Activated naive CD4-positive, alpha-beta T cell treated with anti-CD3 and anti-CD28 coated beads, Interleukin-2, amount 50 U/mL, for 24 hours (primary cell): ENCODE measurements around the gene GPR37L1.
"Not testable (repeated sequence)": the region's sequence is repeated elsewhere in the genome, so short reads cannot be mapped to it uniquely, and the experiment has no call there.

Experiments used
- H3K27ac Mint-ChIP-seq: one replicate; pipeline ENCODE4 v1.8.0; 2021; ENCODE audit warnings: mild to moderate bottlenecking, mixed read lengths
- H3K27me3 Mint-ChIP-seq: one replicate; pipeline ENCODE4 v1.8.0; 2021; ENCODE audit warnings: mixed read lengths
- H3K36me3 Mint-ChIP-seq: one replicate; pipeline ENCODE4 v1.8.0; 2021; ENCODE audit warnings: mixed read lengths
- H3K4me1 Mint-ChIP-seq: one replicate; pipeline ENCODE4 v1.8.0; 2021; ENCODE audit warnings: mixed read lengths
- H3K4me3 Mint-ChIP-seq: one replicate; pipeline ENCODE4 v1.8.0; 2021; ENCODE audit warnings: mild to moderate bottlenecking, mixed read lengths
- H3K9me3 Mint-ChIP-seq: one replicate; pipeline ENCODE4 v1.8.0; 2021; ENCODE audit warnings: mixed read lengths

Gene GPR37L1

DNA sequence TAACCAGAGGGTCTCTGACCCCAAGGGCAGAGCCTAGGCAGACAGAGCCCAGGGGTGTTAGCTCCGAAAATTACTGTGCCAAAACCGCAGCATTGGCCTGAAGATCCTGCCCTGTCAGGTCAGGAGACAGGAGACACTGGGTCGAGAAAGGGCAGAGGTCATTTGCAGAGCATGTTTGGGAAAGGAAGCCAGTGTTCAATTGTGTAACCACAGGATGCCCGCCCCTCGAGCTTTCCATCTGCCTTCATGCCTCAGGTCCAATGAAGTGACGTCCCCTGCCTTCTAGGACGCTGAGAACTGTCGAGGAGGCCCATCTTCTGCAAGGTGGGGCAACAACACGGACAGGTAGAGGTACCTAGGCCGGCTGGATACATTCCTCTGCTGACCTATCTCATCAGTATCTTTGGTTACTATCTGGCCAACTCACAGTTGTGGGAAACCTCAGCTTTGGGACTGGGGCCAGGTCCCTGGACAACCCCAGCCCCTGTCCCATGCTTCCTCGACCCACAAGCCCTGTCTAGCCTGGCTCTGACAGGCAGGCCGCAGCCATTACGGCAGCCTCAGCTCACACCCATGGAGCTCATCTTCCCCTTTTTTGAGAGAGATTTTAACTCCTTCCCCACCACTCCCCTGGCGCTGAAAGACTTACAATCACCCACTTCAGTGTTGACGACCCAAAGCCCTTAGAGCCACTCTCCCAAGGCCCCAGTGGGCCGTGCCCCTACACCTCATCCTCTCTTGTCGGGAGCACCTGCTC lies 20.5 kb downstream of the GPR37L1 start:
- Mint-ChIP-seq H3K9me3 (no peaks in the 10 kb centered on the region), H3K4me3 (peak overlapping the region; percentile 92), H3K4me1 (peaks cover 36% of the 10 kb centered on the region)

GRCh38 chr1:202143768-202144401 lies 21.2 kb downstream of the GPR37L1 start:
- Mint-ChIP-seq H3K27ac (peak overlapping the region; percentile 92), H3K27me3 (no peaks in the 10 kb centered on the region), H3K36me3 (peaks cover 3% of the 10 kb centered on the region), H3K4me3 (peak overlapping the region; percentile 92), H3K4me1 (peaks cover 31% of the 10 kb centered on the region), H3K9me3 (no peaks in the 10 kb centered on the region)

More for the DNA sequence above, 20.5 kb downstream of the GPR37L1 start:
- no peaks in the 10 kb centered on the region for H3K27me3 Mint-ChIP-seq
- peaks cover 3% of the 10 kb centered on the region for H3K36me3 Mint-ChIP-seq
- H3K27ac Mint-ChIP-seq = peak overlapping the region; percentile 92

GRCh38 chr1:202144402-202145067 lies 21.8 kb downstream of the GPR37L1 start, which contains the start of gene ARL8A:
ARL8A (minus strand) TSS chr1:202144737; CDS start chr1:202144572, 165 bp downstream.
- Mint-ChIP-seq H3K9me3 (no peaks in the 10 kb centered on the region), H3K27ac (peak within 1 kb of the TSS; percentile 92), H3K4me3 (peak within 1 kb of the TSS; percentile 92), H3K4me1 (peaks cover 30% of the 10 kb centered on the region), H3K36me3 (peaks cover 3% of the 10 kb centered on the region), H3K27me3 (no peaks in the 10 kb centered on the region)

DNA sequence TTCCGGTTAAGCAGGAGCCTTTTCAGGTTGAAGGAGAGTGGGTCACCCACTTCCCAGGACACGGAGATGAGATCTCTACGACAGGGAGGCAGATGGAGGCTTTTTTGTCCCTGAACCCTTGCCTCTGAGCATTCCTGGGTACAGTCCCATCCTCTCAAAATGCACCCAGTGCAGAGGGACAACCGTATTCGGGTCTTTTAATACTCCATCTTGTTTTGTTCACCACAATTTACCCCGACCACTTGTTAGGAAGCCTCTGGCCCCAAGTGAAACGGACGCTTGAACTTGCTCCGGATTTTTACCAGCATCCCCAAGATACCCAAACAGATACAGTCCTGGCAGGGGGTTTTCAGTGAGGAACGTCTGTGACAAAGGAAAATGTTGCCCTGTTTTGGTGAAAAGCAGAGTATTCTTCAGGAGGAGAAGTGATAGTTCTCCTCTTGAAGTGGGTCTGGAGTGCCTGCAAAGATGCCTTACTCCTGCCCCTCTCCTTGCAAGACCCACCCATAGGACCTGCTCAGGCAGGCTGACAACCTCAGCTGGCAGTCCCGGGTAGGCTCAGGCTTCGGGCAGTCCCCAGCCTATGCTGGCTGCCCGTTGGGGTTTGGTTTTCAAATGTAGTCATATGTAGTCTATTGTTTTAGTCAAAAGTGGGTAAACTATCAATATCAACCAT lies 22.5 kb downstream of the GPR37L1 start:
- Mint-ChIP-seq H3K36me3 (peaks cover 3% of the 10 kb centered on the region), H3K9me3 (no peaks in the 10 kb centered on the region), H3K4me3 (peak overlapping the region; percentile 86), H3K4me1 (peaks cover 30% of the 10 kb centered on the region), H3K27me3 (no peaks in the 10 kb centered on the region), H3K27ac (peak overlapping the region; percentile 67)

DNA sequence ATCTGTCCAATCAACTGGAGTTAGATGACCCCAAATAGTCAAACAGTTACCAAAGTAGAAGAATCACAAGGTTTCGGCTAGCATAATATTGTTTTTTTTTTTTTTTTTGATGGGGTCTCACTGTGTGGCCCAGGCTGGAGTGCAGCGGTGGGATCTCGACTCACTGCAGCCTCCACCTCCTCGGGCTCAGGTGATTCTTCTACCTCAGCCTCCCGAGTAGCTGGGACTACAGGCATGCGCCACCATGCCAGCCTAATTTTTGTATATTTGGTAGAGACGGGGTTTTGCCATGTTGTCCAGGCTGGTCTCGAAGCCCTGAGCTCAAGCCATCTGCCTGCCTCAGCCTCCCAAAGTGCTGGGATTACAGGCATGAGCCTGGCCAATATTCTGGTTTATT lies 23.0 kb downstream of the GPR37L1 start:
- not testable (repeated sequence) for H3K27ac Mint-ChIP-seq
- H3K4me1 Mint-ChIP-seq = peaks cover 30% of the 10 kb centered on the region

GRCh38 chr1:202146279-202146678 lies 23.6 kb downstream of the GPR37L1 start:
- H3K27ac Mint-ChIP-seq = no peak overlapping the region
- peaks cover 26% of the 10 kb centered on the region for H3K4me1 Mint-ChIP-seq
- H3K27me3 Mint-ChIP-seq = no peaks in the 10 kb centered on the region
- peaks cover 7% of the 10 kb centered on the region for H3K36me3 Mint-ChIP-seq
- peak overlapping the region; percentile 11 for H3K4me3 Mint-ChIP-seq
- H3K9me3 Mint-ChIP-seq = no peaks in the 10 kb centered on the region

More for the DNA sequence above, 23.0 kb downstream of the GPR37L1 start:
- H3K4me3 Mint-ChIP-seq = peak overlapping the region; percentile 86
- H3K27me3 Mint-ChIP-seq, H3K9me3 Mint-ChIP-seq, H3K36me3 Mint-ChIP-seq: not testable (repeated sequence)

DNA sequence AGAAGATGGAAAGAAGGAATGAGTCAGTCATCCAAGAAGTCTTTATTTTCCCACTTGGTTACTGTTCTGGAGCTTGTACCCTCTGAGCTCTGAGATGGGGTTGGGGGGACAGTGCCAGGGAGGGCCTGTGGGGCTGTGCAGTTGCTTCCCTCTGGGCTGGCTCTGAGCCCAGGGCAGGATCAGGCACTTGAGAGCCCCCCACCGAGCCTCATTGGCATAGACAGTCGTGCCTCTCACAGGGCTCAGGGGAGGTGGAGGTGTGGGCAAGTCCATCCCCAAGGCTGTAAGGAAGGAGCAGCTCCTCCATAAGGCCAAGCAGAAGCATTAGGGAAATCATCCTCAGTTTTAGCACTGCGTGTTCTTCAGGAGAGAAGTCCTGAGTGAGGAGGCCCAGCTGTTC lies 24.3 kb downstream of the GPR37L1 start:
- Mint-ChIP-seq H3K27me3 (no peaks in the 10 kb centered on the region), H3K4me3 (no peak overlapping the region), H3K9me3 (no peaks in the 10 kb centered on the region), H3K4me1 (peaks cover 24% of the 10 kb centered on the region), H3K27ac (no peak overlapping the region), H3K36me3 (peaks cover 7% of the 10 kb centered on the region)

GRCh38 chr1:202148391-202148790 lies 25.7 kb downstream of the GPR37L1 start:
- no peak overlapping the region for H3K27ac Mint-ChIP-seq
- no peaks in the 10 kb centered on the region for H3K9me3 Mint-ChIP-seq
- no peaks in the 10 kb centered on the region for H3K27me3 Mint-ChIP-seq
- H3K4me3 Mint-ChIP-seq = no peak overlapping the region
- peaks cover 10% of the 10 kb centered on the region for H3K4me1 Mint-ChIP-seq
- peaks cover 9% of the 10 kb centered on the region for H3K36me3 Mint-ChIP-seq

- Mint-ChIP-seq H3K27ac (no peak overlapping the region), H3K36me3 (peaks cover 11% of the 10 kb centered on the region), H3K27me3 (no peaks in the 10 kb centered on the region), H3K4me1 (peaks cover 12% of the 10 kb centered on the region), H3K4me3 (no peak overlapping the region), H3K9me3 (no peaks in the 10 kb centered on the region)
Observed at GRCh38 chr1:202149566-202149965, 26.8 kb downstream of the GPR37L1 start.

GRCh38 chr1:202150187-202150586 lies 27.5 kb downstream of the GPR37L1 start:
- H3K9me3 Mint-ChIP-seq = no peaks in the 10 kb centered on the region
- peaks cover 16% of the 10 kb centered on the region for H3K4me1 Mint-ChIP-seq
- no peak overlapping the region for H3K27ac Mint-ChIP-seq
- H3K4me3 Mint-ChIP-seq = no peak overlapping the region
- H3K27me3 Mint-ChIP-seq = no peaks in the 10 kb centered on the region
- H3K36me3 Mint-ChIP-seq = peaks cover 11% of the 10 kb centered on the region

DNA sequence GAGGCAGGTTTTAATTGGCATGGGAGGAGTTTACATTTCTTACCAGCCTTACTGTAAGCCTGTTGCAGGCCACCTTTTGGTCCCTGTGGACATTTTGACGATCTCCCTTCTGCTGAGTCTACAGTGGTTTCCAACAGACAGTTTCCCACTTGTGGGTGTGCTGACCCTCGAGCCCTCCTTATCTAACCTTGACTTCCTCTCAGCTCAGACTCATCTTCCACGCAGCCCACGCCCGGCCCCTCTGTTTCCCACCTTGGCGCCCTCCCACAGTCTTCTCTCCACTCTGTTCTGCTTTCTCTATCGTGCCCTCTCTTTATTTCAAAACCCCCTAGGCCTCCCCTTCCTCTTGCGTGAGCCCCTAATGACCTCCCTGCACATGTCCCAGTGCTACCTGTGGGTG lies 27.9 kb downstream of the GPR37L1 start:
- Mint-ChIP-seq H3K4me3 (no peak overlapping the region), H3K36me3 (peaks cover 14% of the 10 kb centered on the region), H3K27ac (peak overlapping the region; percentile 66), H3K27me3 (no peaks in the 10 kb centered on the region), H3K9me3 (no peaks in the 10 kb centered on the region), H3K4me1 (peaks cover 15% of the 10 kb centered on the region)

DNA sequence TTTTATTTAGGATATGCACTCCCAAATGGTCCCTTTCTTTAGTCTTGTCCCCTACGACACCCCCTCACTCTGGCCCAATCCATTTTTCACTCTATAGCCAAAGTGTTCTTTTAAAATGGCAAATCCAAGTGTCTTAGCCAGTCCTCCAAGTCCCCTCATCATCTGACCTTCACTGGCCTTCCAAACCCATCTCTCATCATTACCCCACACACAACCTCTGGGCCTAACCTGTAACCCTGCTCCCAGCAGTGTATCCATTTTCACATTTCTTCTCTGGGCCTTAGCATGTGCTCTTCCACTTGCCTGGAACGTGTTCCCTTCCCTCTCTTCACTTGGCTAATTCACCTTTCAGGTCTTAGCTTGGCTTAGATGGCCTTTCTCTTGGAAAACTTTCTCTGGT lies 28.3 kb downstream of the GPR37L1 start:
- H3K9me3 Mint-ChIP-seq = no peaks in the 10 kb centered on the region
- no peak overlapping the region for H3K4me3 Mint-ChIP-seq
- H3K27ac Mint-ChIP-seq = peak overlapping the region; percentile 56
- H3K27me3 Mint-ChIP-seq = no peaks in the 10 kb centered on the region
- peaks cover 18% of the 10 kb centered on the region for H3K4me1 Mint-ChIP-seq
- peaks cover 16% of the 10 kb centered on the region for H3K36me3 Mint-ChIP-seq

DNA sequence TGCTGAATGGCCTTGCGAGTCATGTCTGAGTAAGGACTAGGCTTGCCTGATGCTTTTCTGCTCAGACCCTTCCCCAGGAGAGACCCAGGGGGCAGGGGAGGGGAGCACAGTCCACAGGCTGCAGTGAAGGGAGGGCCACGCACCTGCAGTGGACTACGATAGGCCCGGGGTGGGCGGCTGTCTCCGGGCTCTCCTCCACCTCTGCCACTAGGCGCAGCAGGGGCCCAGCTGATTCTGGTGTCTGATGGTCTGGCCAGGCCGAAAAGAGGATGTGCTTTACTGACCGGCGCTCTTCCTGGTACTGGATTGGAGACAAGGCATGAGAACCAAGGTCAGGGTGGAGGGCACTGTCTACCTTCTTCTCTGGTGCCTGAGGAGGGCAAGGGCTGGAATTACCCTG lies 29.7 kb downstream of the GPR37L1 start:
- Mint-ChIP-seq H3K27me3 (no peaks in the 10 kb centered on the region), H3K36me3 (peaks cover 20% of the 10 kb centered on the region), H3K27ac (no peak overlapping the region), H3K4me1 (peaks cover 24% of the 10 kb centered on the region), H3K9me3 (no peaks in the 10 kb centered on the region), H3K4me3 (no peak overlapping the region)

DNA sequence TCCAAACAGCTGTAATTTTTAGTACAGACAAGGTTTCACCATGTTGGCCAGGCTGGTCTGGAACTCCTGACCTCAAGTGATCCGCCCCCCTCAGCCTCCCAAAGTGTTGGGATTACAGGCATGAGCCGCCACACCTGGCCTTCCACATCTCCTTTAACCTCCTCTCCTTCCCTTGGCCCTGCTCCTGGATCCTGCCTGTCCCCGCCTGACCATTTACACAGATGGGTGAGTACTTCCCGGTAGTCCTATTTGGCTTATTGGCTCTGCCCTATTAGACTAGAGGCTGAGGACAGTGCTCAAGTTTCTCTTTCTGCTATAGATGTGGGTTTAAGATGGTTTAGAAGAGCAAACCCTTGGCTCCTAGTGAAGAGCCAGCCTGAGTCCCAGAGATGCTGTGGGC lies 30.6 kb downstream of the GPR37L1 start:
- Mint-ChIP-seq H3K4me3 (no peak overlapping the region), H3K9me3 (no peaks in the 10 kb centered on the region), H3K36me3 (peaks cover 17% of the 10 kb centered on the region), H3K27ac (no peak overlapping the region), H3K4me1 (peaks cover 32% of the 10 kb centered on the region), H3K27me3 (no peaks in the 10 kb centered on the region)

DNA sequence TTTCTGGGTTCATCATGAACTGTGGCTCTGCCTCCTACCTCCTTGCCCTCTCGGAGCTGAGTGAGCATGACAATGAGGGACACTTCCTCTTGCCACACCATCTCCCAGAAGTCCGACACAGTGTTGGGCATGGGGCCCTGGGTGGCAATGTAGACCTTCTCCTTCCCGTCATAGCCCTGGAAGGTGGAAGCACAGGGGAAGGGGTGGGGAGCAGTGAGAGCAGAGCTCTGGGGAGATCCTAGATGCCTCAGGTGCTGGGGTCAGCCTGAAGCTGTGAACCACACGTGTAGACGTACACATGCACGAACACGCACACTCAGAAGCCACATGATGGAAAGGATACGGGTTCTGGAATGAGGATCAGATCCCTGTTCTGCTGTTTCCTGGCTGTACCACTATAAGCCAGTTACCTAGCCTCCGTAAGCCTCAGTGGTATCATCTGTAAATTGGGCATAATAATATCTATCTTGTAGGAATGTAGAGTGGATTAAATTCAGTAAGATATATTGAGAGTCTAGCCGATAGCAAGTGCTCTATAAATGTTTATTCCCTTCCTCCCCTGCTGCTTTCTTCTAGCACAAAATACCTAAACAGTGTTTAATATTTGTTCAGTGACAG lies 31.5 kb downstream of the GPR37L1 start:
- Mint-ChIP-seq H3K27ac (peak overlapping the region; percentile 71), H3K4me3 (no peak overlapping the region), H3K36me3 (peaks cover 19% of the 10 kb centered on the region), H3K4me1 (peaks cover 42% of the 10 kb centered on the region), H3K9me3 (no peaks in the 10 kb centered on the region), H3K27me3 (no peaks in the 10 kb centered on the region)
